Lower leg skin (tissue), 3 donors: ENCODE data around the gene ENOX2.
"Not testable (repeated sequence)": the region's sequence is repeated elsewhere in the genome, so short reads cannot be mapped to it uniquely, and the experiment has no call there.

Source experiments
- CTCF ChIP-seq, 3 donors: fragments of 450-650 bp; IDR thresholded peaks; one replicate each; pipeline ENCODE4 v1.5.1; 2016; ENCODE audit warnings: antibody characterized with exemption in 3 of 3, mild to moderate bottlenecking in 3 of 3, moderate library complexity in 2 of 3
- POLR2A ChIP-seq, 2 donors: fragments of 450-650 bp; IDR thresholded peaks; one replicate each; pipeline ENCODE4 v1.6.1; 2016 to 2017; ENCODE audit warnings: antibody characterized with exemption in 2 of 2, mild to moderate bottlenecking in 1 of 2, moderate library complexity in 1 of 2

GRCh38 chrX:130791870-130792269, 111.1 kb downstream of the ENOX2 start:
- TF ChIP-seq POLR2A, CTCF (IDR thresholded peaks at IDR 0.05): not testable (repeated sequence)
